Esophagus muscularis mucosa (tissue), 4 donors: ENCODE data around the gene STX8. TPM values are rescaled to one million over a fixed set of nuclear protein-coding genes. Genes with fewer than 3 reads are reported as not detected.
"Not testable (repeated sequence)": the region's sequence is repeated elsewhere in the genome, so short reads cannot be mapped to it uniquely, and the experiment has no call there.

ENCODE experiments used
- DNase-seq: peaks from one replicate; pipeline ENCODE4 v3.0.0-alpha.2; 2017; ENCODE audit errors: extremely low spot score
- H3K27ac ChIP-seq, 4 donors: fragments of 200-600 bp; sonication (generic); replicated peaks in 1 of 4; 1 replicate in 3 of 4; 2 replicates in 1 of 4; pipeline ENCODE4 v1.5.1; 2016 to 2019; ENCODE audit warnings: mild to moderate bottlenecking in 1 of 4
- H3K27me3 ChIP-seq, 4 donors: fragments of 200-600 bp; sonication (generic); one replicate each; pipeline versions ENCODE4 v1.5.1 to v1.6.0; 2016 to 2019
- H3K36me3 ChIP-seq, 4 donors: fragments of 200-600 bp; sonication (generic); one replicate each; pipeline ENCODE4 v1.5.1; 2016 to 2019
- H3K4me1 ChIP-seq, 4 donors: fragments of 200-600 bp; sonication (generic); one replicate each; pipeline ENCODE4 v1.5.1; 2016 to 2019
- H3K4me3 ChIP-seq, 4 donors: fragments of 200-600 bp; sonication (generic); 1 replicate in 2 of 4; 2 replicates in 2 of 4; pipeline ENCODE4 v1.5.1; 2016 to 2019; ENCODE audit warnings: mild to moderate bottlenecking in 4 of 4, moderate library complexity in 1 of 4
- H3K9me3 ChIP-seq, 4 donors: fragments of 200-600 bp; sonication (generic); 1 replicate in 3 of 4; 2 replicates in 1 of 4; pipeline ENCODE4 v1.5.1; 2016 to 2019
- EP300 ChIP-seq: sonication (generic); formaldehyde crosslinking; IDR thresholded peaks from one replicate; pipeline ENCODE4 v1.6.1; 2017; ENCODE audit warnings: antibody characterized with exemption
- POLR2A ChIP-seq: fragments of 450-650 bp; IDR thresholded peaks from one replicate; pipeline ENCODE4 v1.6.1; 2017; ENCODE audit warnings: antibody characterized with exemption, moderate library complexity, mild to moderate bottlenecking, low read depth
- POLR2AphosphoS5 ChIP-seq, 2 donors: sonication (generic); formaldehyde crosslinking; IDR thresholded peaks; one replicate each; pipeline ENCODE4 v1.6.1; 2017; ENCODE audit warnings: antibody characterized with exemption in 2 of 2
- WGBS: methylation state at CpG from one replicate; pipeline ENCODE4 v1.1.5; 2018; 5-methylcytosine and 5-hydroxymethylcytosine counted together
- intact Hi-C: fragments of 100-400 bp; cut with DNase I; formaldehyde crosslinking; loops from one replicate; pipeline ENCODE4 v1.15.1; 2023
- total RNA-seq, 4 donors: library from RNA; depleted of rRNA; stranded (reverse); fragments of >200 nt; gene quantifications; one replicate each; pipeline versions ENCODE4 v1.1.0 to v1.2.1, GENCODE V29; 2016
- TF ChIP-seq, protein P1 (sequence below), 3 experiments: fragments of 200-600 bp in 2 of 3; fragments of 450-650 bp in 1 of 3; sonication (generic) in 2 of 3; IDR thresholded peaks; one replicate each; pipeline ENCODE4 v1.5.1; 2017 to 2019; ENCODE audit warnings: antibody characterized with exemption in 3 of 3, mild to moderate bottlenecking in 2 of 3, moderate library complexity in 1 of 3

STX8 gene
- total RNA-seq, 4 donors from 2014 or later, result 83.9 to 104 (median 94.5) TPM

DNA sequence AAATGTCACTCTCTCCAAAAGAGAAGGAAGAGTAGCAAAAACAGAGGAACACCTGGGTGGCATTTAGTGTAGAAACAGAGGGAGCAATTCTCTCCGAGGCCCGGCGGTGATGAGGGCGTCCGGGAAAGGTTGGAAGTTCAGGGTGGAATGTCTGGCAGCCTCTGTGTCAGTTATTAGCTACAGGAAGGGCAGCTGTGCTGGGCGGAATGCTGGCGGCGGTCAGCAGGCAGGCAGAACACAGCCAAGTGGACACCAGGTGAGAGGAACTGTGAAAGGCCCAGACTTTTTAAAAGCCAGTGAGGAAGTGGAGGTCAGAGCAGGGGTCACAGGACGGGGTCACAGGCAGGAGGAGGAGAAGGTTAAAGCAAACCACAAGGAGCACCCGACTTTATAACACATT, 316.2 kb downstream of the STX8 start:
- TF ChIP-seq POLR2AphosphoS5 (IDR thresholded peaks at IDR 0.05), result peak; percentile 39 to 51
- TF ChIP-seq, protein P1, sequence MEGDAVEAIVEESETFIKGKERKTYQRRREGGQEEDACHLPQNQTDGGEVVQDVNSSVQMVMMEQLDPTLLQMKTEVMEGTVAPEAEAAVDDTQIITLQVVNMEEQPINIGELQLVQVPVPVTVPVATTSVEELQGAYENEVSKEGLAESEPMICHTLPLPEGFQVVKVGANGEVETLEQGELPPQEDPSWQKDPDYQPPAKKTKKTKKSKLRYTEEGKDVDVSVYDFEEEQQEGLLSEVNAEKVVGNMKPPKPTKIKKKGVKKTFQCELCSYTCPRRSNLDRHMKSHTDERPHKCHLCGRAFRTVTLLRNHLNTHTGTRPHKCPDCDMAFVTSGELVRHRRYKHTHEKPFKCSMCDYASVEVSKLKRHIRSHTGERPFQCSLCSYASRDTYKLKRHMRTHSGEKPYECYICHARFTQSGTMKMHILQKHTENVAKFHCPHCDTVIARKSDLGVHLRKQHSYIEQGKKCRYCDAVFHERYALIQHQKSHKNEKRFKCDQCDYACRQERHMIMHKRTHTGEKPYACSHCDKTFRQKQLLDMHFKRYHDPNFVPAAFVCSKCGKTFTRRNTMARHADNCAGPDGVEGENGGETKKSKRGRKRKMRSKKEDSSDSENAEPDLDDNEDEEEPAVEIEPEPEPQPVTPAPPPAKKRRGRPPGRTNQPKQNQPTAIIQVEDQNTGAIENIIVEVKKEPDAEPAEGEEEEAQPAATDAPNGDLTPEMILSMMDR (IDR thresholded peaks at IDR 0.05), result no peak
- H3K27ac ChIP-seq, result peak overlapping the region in 3 of 4 donors; percentile 15 to 47 (median 41)
- H3K4me1 ChIP-seq, result peaks cover 18 to 66% (median 51%) of the 10 kb centered on the region in 4 donors
- H3K27me3 ChIP-seq, result no peaks in the 10 kb centered on the region
- intact Hi-C loops, result loop anchor here (5.0 kb wide), 1 partner anchor 103 kb away; no protein-coding TSS in a partner anchor
- DNase-seq, result no peak
- 60% methylated on average over 10 of the region's 10 CpGs for WGBS
- H3K9me3 ChIP-seq, result no peaks in the 10 kb centered on the region
- no peaks in the 10 kb centered on the region for H3K36me3 ChIP-seq
- H3K4me3 ChIP-seq, result no peak overlapping the region

DNA sequence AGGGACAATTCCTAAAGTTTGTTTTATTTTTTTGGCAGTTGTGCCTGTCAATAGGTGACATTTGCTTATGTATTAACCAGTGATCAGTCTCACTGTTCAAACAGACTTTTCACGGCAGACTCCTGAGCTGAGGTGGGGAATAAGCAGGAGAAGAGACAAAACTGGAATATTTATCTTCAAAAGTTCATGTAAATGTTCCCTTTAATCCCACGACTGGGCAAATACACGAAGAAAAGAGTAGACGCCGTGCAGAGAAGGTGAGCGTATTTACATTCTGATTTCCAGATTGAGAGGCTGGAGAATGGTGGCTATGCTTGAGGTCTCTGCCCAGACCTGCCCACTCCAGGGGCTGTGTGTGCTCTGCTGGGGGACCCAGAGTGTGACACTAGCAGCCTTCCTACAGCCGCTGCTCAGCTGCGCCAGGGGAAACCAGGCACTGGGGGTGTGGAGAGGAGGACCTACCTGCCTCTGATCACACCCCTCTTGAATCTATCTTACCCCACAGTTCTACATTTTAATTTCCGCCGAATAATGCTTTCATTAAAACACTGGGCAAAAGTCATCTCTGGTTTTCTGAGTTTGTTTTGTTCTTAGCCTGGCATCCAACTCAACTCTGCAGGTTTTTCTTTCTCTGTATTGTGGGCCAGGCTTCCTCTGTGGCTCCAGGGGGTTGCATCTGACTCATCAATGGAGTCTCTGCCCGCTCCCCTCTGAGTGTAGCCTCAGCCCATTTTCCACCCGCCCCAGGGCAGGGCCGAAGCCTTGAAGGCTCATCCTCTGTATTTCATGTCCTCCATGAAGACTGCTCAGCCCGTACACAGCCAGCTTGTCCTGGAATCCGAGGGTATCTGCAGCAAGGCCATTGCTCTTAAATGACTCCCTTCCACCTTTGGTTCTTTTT, 317.3 kb downstream of the STX8 start:
- no peak overlapping the region for H3K4me3 ChIP-seq
- no peaks in the 10 kb centered on the region for H3K36me3 ChIP-seq
- peaks cover 18 to 66% (median 51%) of the 10 kb centered on the region in 4 donors for H3K4me1 ChIP-seq
- no peaks in the 10 kb centered on the region for H3K9me3 ChIP-seq
- intact Hi-C loops, result loop anchor here (5.0 kb wide), 1 partner anchor 104 kb away; no protein-coding TSS in a partner anchor
- H3K27ac ChIP-seq, result peak overlapping the region in 3 of 4 donors; percentile 15 to 70 (median 41)
- no peak for DNase-seq
- no peaks in the 10 kb centered on the region for H3K27me3 ChIP-seq
- 90% methylated on average over 15 of the region's 15 CpGs for WGBS
- no peak for TF ChIP-seq POLR2A
- TF ChIP-seq POLR2AphosphoS5 (IDR thresholded peaks at IDR 0.05), result no peak
- TF ChIP-seq, protein P1 (IDR thresholded peaks at IDR 0.05), result no peak

DNA sequence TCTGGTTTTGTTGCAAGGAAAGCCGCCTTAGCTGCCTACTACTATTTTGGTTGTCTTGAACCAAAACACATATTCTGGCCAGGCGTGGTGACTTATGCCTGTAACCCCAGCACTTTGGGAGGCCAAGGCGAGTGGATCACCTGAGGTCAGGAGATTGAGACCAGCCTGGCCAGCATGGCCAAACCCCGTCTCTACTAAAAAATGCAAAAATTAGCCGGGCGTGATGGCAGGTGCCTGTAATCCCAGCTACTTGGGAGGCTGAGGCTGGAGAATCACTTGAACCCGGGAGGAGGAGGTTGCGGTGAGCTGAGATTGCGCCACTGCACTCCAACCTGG, 318.0 kb downstream of the STX8 start:
- intact Hi-C loops, result loop anchor here (5.0 kb wide), 1 partner anchor 105 kb away; no protein-coding TSS in a partner anchor
- DNase-seq, H3K9me3 ChIP-seq, H3K27me3 ChIP-seq, H3K4me3 ChIP-seq, H3K36me3 ChIP-seq: not testable (repeated sequence)
- peaks cover 18 to 66% (median 51%) of the 10 kb centered on the region in 4 donors for H3K4me1 ChIP-seq
- peak overlapping the region; percentile 22 to 70 (median 58) for H3K27ac ChIP-seq
- 93% methylated on average over 9 of the region's 9 CpGs for WGBS

DNA sequence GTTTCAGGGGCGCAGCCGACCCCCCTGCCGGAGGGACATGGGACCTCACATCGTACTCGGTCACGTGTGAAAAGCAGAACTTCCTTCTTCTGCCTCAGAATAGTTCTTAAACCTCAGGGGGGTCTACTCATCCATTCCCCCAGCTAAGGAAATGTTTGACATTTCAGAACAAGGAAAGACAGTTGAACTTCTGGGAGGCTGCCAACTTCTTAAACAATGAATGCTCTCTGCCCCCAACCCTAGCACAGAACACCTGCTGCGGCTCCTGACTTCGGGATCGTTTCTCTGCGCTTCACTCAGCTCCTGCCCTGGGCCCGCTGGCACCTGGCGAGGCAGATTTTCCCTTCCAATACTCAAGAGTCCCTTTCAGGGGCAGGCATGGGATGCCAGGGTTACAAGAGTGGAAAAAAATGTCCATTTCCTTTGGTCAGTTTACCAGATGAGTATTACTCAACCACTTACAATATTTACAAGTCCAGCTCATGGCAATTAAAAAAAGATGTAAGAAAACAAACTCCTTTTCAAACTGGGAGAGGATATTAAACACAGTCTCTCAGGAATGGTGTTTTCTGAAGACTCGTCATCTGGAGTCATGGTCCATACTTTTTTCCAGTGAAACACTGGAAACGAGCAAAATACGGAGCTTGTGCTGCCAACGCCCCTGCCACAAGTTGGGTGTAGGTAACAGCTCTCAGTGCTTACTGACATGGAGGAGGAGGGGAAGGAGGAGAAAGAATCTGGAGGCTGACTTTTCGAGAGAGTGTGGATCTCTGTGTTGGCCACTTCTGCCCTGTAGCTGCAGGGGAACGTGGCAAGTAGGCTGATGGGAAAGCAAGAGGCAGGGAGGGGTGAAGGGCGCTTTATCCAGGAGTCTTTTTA, 318.6 kb downstream of the STX8 start:
- intact Hi-C loops, result loop anchor here (5.0 kb wide), 1 partner anchor 105 kb away; no protein-coding TSS in a partner anchor
- TF ChIP-seq EP300, result no peak
- no peak for TF ChIP-seq POLR2A
- Histone ChIP-seq H3K36me3 (no peaks in the 10 kb centered on the region), H3K9me3 (no peaks in the 10 kb centered on the region), H3K4me1 (peaks cover 18 to 63% (median 50%) of the 10 kb centered on the region in 4 donors), H3K27ac (peak overlapping the region; percentile 22 to 70 (median 58)), H3K4me3 (no peak overlapping the region), H3K27me3 (no peaks in the 10 kb centered on the region)
- WGBS, result 47% methylated on average over 18 of the region's 19 CpGs
- DNase-seq, result no peak

DNA sequence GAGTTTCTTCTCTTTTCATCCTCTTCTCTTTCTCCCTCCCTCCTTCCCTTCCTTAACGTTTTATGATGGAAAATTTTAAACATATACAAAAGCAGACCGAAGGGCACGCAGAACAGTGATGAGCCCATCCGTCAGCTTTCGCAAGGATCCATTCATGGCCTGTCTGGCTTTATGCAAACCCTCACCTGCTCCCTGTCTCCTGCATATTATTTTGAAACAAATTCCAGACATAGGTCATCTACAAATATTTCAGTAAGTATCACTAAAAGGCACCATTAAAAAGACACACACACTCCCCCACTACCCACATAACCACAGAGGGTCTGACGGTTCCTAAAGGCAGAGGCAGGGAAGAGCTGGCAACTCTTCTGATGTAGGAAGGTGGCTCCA, 319.3 kb downstream of the STX8 start:
- intact Hi-C loops, result loop anchor here (5.0 kb wide), 1 partner anchor 106 kb away; no protein-coding TSS in a partner anchor
- Histone ChIP-seq H3K36me3 (no peaks in the 10 kb centered on the region), H3K4me1 (peaks cover 18 to 56% (median 44%) of the 10 kb centered on the region in 4 donors), H3K27ac (peak overlapping the region; percentile 22 to 70 (median 58)), H3K9me3 (no peaks in the 10 kb centered on the region), H3K27me3 (no peaks in the 10 kb centered on the region), H3K4me3 (no peak overlapping the region)
- 64% methylated on average over 6 of the region's 6 CpGs for WGBS
- no peak for TF ChIP-seq EP300
- TF ChIP-seq POLR2AphosphoS5 (IDR thresholded peaks at IDR 0.05), result no peak
- TF ChIP-seq, protein P1 (IDR thresholded peaks at IDR 0.05), result no peak
- TF ChIP-seq POLR2A, result no peak
- no peak for DNase-seq
